ENCODE measurements around the gene PCSK5.

The PCSK5 gene

GRCh38 chr9:75956161-75956560, 65.7 kb downstream of the PCSK5 start:
- Histone ChIP-seq H2BK5ac (ENCODE audit: low read depth, low read length, poor library complexity, severe bottlenecking) (no peak overlapping the region), H3K4ac (ENCODE audit: low read depth in 1 of 2, low read length in 2 of 2) (no peak overlapping the region), H3K23ac (ENCODE audit: low read length in 2 of 2) (no peak overlapping the region), H3K4me3 (ENCODE audit: insufficient read depth in 1 of 2, low read depth in 1 of 2, low read length in 2 of 2) (no peak overlapping the region), H4K8ac (ENCODE audit: low read length) (no peak overlapping the region), H3K79me1 (replicated peaks; ENCODE audit: low read length, poor library complexity, severe bottlenecking) (no peaks in the 10 kb centered on the region), H4K91ac (ENCODE audit: low read length) (no peak overlapping the region), H3K9me3 (ENCODE audit: control insufficient read depth, low read length) (no peaks in the 10 kb centered on the region), H2BK15ac (ENCODE audit: low read depth, poor library complexity, severe bottlenecking) (no peak overlapping the region), H3K4me1 (ENCODE audit: control insufficient read depth, insufficient read depth, low read depth, low read length) (no peaks in the 10 kb centered on the region), H3K27ac (ENCODE audit: low read length, poor library complexity, severe bottlenecking) (no peak overlapping the region), H3K36me3 (ENCODE audit: control insufficient read depth in 1 of 2, insufficient read depth in 2 of 2, low read depth in 1 of 2, low read length in 2 of 2) (no peaks in the 10 kb centered on the region), H3K18ac (ENCODE audit: low read depth in 1 of 2, low read length in 2 of 2) (no peak overlapping the region), H2BK120ac (ENCODE audit: low read depth, low read length) (no peak overlapping the region), H2BK12ac (ENCODE audit: low read length in 2 of 2) (no peak overlapping the region), H2AFZ (ENCODE audit: low read depth, low read length) (no peak overlapping the region), H3K4me2 (ENCODE audit: low read length, poor library complexity, severe bottlenecking) (no peak overlapping the region), H3K27me3 (ENCODE audit: control insufficient read depth in 1 of 2, insufficient read depth in 1 of 2, low read length in 2 of 2) (no peaks in the 10 kb centered on the region), H3K14ac (ENCODE audit: low read length in 2 of 2) (no peak overlapping the region), H2AK5ac (ENCODE audit: low read length, severe bottlenecking) (no peak overlapping the region), H3K9ac (ENCODE audit: low read length) (no peak overlapping the region)
- DNase-seq = no peak
- WGBS = no CpG with 5 or more reads among the region's 1 CpG

GRCh38 chr9:75957116-75957515, 66.6 kb downstream of the PCSK5 start:
- Histone ChIP-seq H3K18ac (ENCODE audit: low read depth in 1 of 2, low read length in 2 of 2) (no peak overlapping the region), H3K14ac (ENCODE audit: low read length in 2 of 2) (peak overlapping the region in 1 of 2 experiments; percentile 15), H4K8ac (ENCODE audit: low read length) (no peak overlapping the region), H3K9ac (ENCODE audit: low read length) (no peak overlapping the region), H2BK12ac (ENCODE audit: low read length in 2 of 2) (no peak overlapping the region), H2BK15ac (ENCODE audit: low read depth, poor library complexity, severe bottlenecking) (no peak overlapping the region), H2BK120ac (ENCODE audit: low read depth, low read length) (no peak overlapping the region), H2AK5ac (ENCODE audit: low read length, severe bottlenecking) (no peak overlapping the region), H2AFZ (ENCODE audit: low read depth, low read length) (no peak overlapping the region), H3K4me3 (ENCODE audit: insufficient read depth in 1 of 2, low read depth in 1 of 2, low read length in 2 of 2) (no peak overlapping the region), H3K4ac (ENCODE audit: low read depth in 1 of 2, low read length in 2 of 2) (no peak overlapping the region), H3K27me3 (ENCODE audit: control insufficient read depth in 1 of 2, insufficient read depth in 1 of 2, low read length in 2 of 2) (no peaks in the 10 kb centered on the region), H3K27ac (ENCODE audit: low read length, poor library complexity, severe bottlenecking) (no peak overlapping the region), H3K4me1 (ENCODE audit: control insufficient read depth, insufficient read depth, low read depth, low read length) (peaks cover 3% of the 10 kb centered on the region), H4K91ac (ENCODE audit: low read length) (no peak overlapping the region), H3K23ac (ENCODE audit: low read length in 2 of 2) (no peak overlapping the region), H3K79me1 (replicated peaks; ENCODE audit: low read length, poor library complexity, severe bottlenecking) (no peaks in the 10 kb centered on the region), H2BK5ac (ENCODE audit: low read depth, low read length, poor library complexity, severe bottlenecking) (no peak overlapping the region), H3K36me3 (ENCODE audit: control insufficient read depth in 1 of 2, insufficient read depth in 2 of 2, low read depth in 1 of 2, low read length in 2 of 2) (no peaks in the 10 kb centered on the region), H3K4me2 (ENCODE audit: low read length, poor library complexity, severe bottlenecking) (no peak overlapping the region), H3K9me3 (ENCODE audit: control insufficient read depth, low read length) (no peaks in the 10 kb centered on the region)
- no peak for DNase-seq
- 53% methylated on average over 3 of the region's 3 CpGs for WGBS

- Histone ChIP-seq H2BK12ac (ENCODE audit: low read length in 2 of 2) (no peak overlapping the region), H3K4me1 (ENCODE audit: control insufficient read depth, insufficient read depth, low read depth, low read length) (peaks cover 3% of the 10 kb centered on the region), H3K79me1 (replicated peaks; ENCODE audit: low read length, poor library complexity, severe bottlenecking) (no peaks in the 10 kb centered on the region), H2AFZ (ENCODE audit: low read depth, low read length) (no peak overlapping the region), H2BK15ac (ENCODE audit: low read depth, poor library complexity, severe bottlenecking) (no peak overlapping the region), H3K14ac (ENCODE audit: low read length in 2 of 2) (no peak overlapping the region), H2AK5ac (ENCODE audit: low read length, severe bottlenecking) (no peak overlapping the region), H3K27ac (ENCODE audit: low read length, poor library complexity, severe bottlenecking) (no peak overlapping the region), H3K4me2 (ENCODE audit: low read length, poor library complexity, severe bottlenecking) (no peak overlapping the region), H3K18ac (ENCODE audit: low read depth in 1 of 2, low read length in 2 of 2) (no peak overlapping the region), H2BK5ac (ENCODE audit: low read depth, low read length, poor library complexity, severe bottlenecking) (no peak overlapping the region), H3K36me3 (ENCODE audit: control insufficient read depth in 1 of 2, insufficient read depth in 2 of 2, low read depth in 1 of 2, low read length in 2 of 2) (no peaks in the 10 kb centered on the region), H3K9me3 (ENCODE audit: control insufficient read depth, low read length) (no peaks in the 10 kb centered on the region), H4K8ac (ENCODE audit: low read length) (no peak overlapping the region), H3K9ac (ENCODE audit: low read length) (no peak overlapping the region), H2BK120ac (ENCODE audit: low read depth, low read length) (no peak overlapping the region), H3K4ac (ENCODE audit: low read depth in 1 of 2, low read length in 2 of 2) (no peak overlapping the region), H3K4me3 (ENCODE audit: insufficient read depth in 1 of 2, low read depth in 1 of 2, low read length in 2 of 2) (no peak overlapping the region), H3K27me3 (ENCODE audit: control insufficient read depth in 1 of 2, insufficient read depth in 1 of 2, low read length in 2 of 2) (no peaks in the 10 kb centered on the region), H4K91ac (ENCODE audit: low read length) (no peak overlapping the region), H3K23ac (ENCODE audit: low read length in 2 of 2) (no peak overlapping the region)
- no peak for DNase-seq
- WGBS = 41% methylated on average over 3 of the region's 3 CpGs
Measured at GRCh38 chr9:75958226-75958625, 67.8 kb downstream of the PCSK5 start.

GRCh38 chr9:75960551-75960950, 70.1 kb downstream of the PCSK5 start:
- Histone ChIP-seq H3K79me1 (replicated peaks; ENCODE audit: low read length, poor library complexity, severe bottlenecking) (no peaks in the 10 kb centered on the region), H2AK5ac (ENCODE audit: low read length, severe bottlenecking) (no peak overlapping the region), H3K27me3 (ENCODE audit: control insufficient read depth in 1 of 2, insufficient read depth in 1 of 2, low read length in 2 of 2) (no peaks in the 10 kb centered on the region), H2BK120ac (ENCODE audit: low read depth, low read length) (no peak overlapping the region), H3K23ac (ENCODE audit: low read length in 2 of 2) (no peak overlapping the region), H3K4me3 (ENCODE audit: insufficient read depth in 1 of 2, low read depth in 1 of 2, low read length in 2 of 2) (no peak overlapping the region), H3K18ac (ENCODE audit: low read depth in 1 of 2, low read length in 2 of 2) (no peak overlapping the region), H3K27ac (ENCODE audit: low read length, poor library complexity, severe bottlenecking) (no peak overlapping the region), H2AFZ (ENCODE audit: low read depth, low read length) (no peak overlapping the region), H3K9me3 (ENCODE audit: control insufficient read depth, low read length) (no peaks in the 10 kb centered on the region), H2BK15ac (ENCODE audit: low read depth, poor library complexity, severe bottlenecking) (no peak overlapping the region), H2BK5ac (ENCODE audit: low read depth, low read length, poor library complexity, severe bottlenecking) (no peak overlapping the region), H3K14ac (ENCODE audit: low read length in 2 of 2) (no peak overlapping the region), H3K4me2 (ENCODE audit: low read length, poor library complexity, severe bottlenecking) (no peak overlapping the region), H3K4me1 (ENCODE audit: control insufficient read depth, insufficient read depth, low read depth, low read length) (peaks cover 3% of the 10 kb centered on the region), H4K91ac (ENCODE audit: low read length) (no peak overlapping the region), H3K36me3 (ENCODE audit: control insufficient read depth in 1 of 2, insufficient read depth in 2 of 2, low read depth in 1 of 2, low read length in 2 of 2) (no peaks in the 10 kb centered on the region), H2BK12ac (ENCODE audit: low read length in 2 of 2) (no peak overlapping the region), H4K8ac (ENCODE audit: low read length) (no peak overlapping the region), H3K4ac (ENCODE audit: low read depth in 1 of 2, low read length in 2 of 2) (no peak overlapping the region), H3K9ac (ENCODE audit: low read length) (no peak overlapping the region)
- 47% methylated on average over 5 of the region's 6 CpGs for WGBS
- DNase-seq = no peak
